Ishikawa (cell line): ENCODE results near the gene SF3B5.

Source experiments
- CEBPB ChIP-seq: IDR thresholded peaks from 2 replicates; pipeline ENCODE4 v1.6.1; 2012
- EP300 ChIP-seq: IDR thresholded peaks from 2 replicates; pipeline ENCODE4 v1.6.1; 2012; ENCODE audit warnings: borderline replicate concordance
- FOXM1 ChIP-seq: IDR thresholded peaks from 2 replicates; pipeline ENCODE4 v1.6.1; 2012; ENCODE audit warnings: low read depth, borderline replicate concordance
- MAX ChIP-seq: IDR thresholded peaks from 2 replicates; pipeline ENCODE4 v1.6.1; 2012
- NFIC ChIP-seq: IDR thresholded peaks from 2 replicates; pipeline ENCODE4 v1.6.1; 2012
- RAD21 ChIP-seq: IDR thresholded peaks from 2 replicates; pipeline ENCODE4 v1.6.1; 2012; ENCODE audit warnings: low read depth
- REST ChIP-seq: IDR thresholded peaks from 2 replicates; pipeline ENCODE4 v1.6.1; 2012; ENCODE audit warnings: low read depth, mild to moderate bottlenecking
- TAF1 ChIP-seq: IDR thresholded peaks from 2 replicates; pipeline ENCODE4 v1.6.1; 2012; ENCODE audit warnings: low read depth, mild to moderate bottlenecking
- TCF12 ChIP-seq: IDR thresholded peaks from 2 replicates; pipeline ENCODE4 v1.6.1; 2012; ENCODE audit warnings: low read depth
- TEAD4 ChIP-seq: IDR thresholded peaks from 2 replicates; pipeline ENCODE4 v1.6.1; 2012
- USF1 ChIP-seq: IDR thresholded peaks from 2 replicates; pipeline ENCODE4 v1.6.1; 2012
- YY1 ChIP-seq: IDR thresholded peaks from 2 replicates; pipeline ENCODE4 v1.6.1; 2012; ENCODE audit warnings: low read depth
- ZBTB7A ChIP-seq: IDR thresholded peaks from 2 replicates; pipeline ENCODE4 v1.6.1; 2012; ENCODE audit warnings: low read depth

- TF ChIP-seq REST (no peak), USF1 (no peak), FOXM1 (no peak), MAX (no peak), ZBTB7A (no peak), TEAD4 (no peak), NFIC (no peak), RAD21 (peak; percentile 94), YY1 (no peak), EP300 (no peak), TCF12 (no peak), CEBPB (no peak), TAF1 (no peak)
Observed at GRCh38 chr6:144104898-144105487, 9.6 kb upstream of the SF3B5 start.
